Putamen (tissue), 1 donor: ENCODE measurements around the gene OS9.
A peak's percentile ranks its signal among the peaks of the same experiment; 100 is the strongest.

Experiments used
- DNase-seq: peaks from one replicate; pipeline ENCODE4 v3.0.0-alpha.2; 2016; ENCODE audit warnings: low spot score

The OS9 gene

DNA sequence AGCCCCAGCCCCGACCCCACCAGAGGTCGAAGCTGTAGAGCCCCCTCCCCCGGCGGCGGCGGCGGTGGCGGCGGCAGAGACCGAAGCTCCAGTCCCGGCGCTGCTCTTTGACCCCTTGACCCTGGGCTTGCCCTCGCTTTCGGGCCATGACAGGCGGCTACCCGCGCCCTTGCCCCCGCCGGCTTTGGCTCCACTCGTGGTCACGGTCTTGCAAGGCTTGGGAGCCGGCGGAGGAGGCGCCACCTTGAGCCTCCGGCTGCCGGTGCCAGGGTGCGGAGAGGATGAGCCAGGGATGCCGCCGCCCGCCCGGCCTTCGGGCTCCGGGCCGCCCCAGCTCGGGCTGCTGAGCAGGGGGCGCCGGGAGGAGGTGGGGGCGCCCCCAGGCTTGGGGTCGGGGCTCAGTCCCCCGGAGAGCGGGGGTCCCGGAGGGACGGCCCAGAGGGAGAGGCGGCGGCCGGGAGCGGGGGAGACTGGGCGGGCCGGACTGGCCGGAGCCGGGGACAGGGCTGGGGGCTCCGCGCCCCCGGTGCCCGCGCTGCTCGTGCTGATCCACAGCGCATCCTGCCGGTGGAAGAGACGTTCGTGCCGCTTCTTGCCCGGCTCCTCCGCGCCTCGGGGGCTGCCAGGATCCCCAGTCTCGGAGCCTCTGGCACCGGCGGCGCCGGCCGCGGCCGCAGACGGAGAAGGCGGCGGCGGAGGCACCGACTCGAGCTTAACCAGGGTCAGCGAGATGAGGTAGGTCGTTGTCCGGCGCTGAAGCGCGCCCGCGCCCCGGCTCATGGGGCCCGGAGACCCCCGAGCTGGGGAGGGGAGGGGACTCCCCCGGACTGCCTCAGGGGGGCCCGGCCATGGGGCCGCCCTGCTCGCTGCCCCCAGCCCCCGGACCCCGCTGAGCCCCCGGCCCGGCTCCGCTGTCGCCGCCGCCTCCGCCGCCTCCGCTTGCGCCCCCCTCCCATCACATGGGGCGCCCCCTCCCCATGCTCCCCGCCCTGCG, 43.8 kb downstream of the OS9 start:
- no peak for DNase-seq

DNA sequence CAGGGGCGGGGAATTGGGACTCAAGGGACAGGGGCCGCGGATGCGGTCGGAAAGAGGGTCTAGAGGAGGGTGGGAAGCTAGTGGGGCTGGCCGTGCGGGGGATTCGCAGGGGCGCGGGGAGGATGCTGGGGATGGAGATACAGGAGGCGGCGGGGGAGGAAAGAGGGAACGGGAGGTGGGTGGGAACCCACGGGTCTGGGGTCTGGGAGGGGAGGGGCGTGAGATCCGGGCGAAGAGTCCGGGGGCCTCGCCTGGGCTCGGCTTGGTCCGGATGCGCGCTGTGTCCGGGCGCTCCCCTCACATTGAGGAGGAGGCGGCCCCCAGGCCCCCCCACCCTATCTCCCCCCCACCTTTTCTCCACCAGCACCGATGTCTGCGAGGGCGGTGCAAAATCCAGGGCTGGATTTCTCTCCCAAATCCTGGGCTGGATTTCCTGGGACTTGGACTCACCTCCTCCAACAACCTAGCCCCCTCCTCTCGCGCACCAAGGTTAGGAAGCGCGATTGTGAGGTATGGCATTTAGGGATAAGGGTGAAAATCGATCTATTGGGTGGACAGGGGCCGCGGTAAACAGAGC, 44.8 kb downstream of the OS9 start, which contains the start of gene AGAP2:
Gene AGAP2 (minus strand): TSS at position 82 of the 577 bp plus-strand sequence. CDS start 496 bp downstream, outside the sequence.
- DNase-seq, result peak; percentile 60

DNA sequence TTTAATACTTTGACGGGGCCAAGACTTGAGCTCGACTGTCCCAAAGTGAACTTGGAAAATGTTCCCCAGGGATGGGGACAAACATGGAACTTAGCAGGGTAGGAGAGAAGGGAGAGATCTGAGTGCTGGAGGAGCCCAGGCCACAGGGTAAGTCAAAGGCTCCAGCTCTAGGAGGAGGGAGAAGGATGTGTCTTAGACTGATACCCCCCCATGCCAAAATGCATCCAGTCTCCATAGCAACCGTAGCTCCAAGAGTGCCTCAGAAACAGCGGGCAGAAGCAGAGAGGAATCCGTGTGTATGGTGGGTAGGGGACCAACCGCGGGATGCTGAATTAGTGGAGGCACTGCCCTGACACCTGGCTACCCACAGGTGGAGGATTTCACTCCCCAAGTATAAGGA, 45.5 kb downstream of the OS9 start:
- no peak for DNase-seq

DNA sequence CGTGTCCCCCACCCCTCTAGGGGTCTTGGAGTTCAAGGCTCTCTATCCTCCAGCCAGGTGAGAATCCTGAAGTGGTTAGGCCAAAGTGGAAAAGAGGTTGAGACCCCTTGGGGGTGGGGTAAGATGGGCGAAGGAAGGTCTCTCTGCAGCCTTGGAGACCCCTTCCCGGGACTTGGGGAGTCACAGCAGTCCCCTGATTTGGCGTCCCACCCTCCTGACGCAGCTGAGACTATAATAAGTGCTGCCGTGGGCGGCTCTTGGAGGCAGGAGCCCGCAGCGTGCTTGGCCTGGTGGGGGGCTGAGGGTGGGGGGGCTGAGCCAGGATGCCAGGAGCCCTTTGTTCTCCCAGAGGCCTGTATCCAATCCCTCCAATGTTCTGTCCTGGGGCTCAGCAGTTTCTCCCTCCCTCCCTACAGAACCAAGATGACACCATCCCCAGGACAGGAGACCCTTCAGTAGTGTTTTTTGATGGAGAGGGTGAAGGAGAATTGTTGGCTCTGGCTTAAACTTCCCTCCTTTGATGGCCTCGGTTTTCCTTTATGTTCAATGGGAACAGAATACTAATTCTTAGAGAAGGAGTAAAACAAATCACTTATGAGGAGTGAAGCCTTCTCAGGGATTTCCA, 46.1 kb downstream of the OS9 start:
- no peak for DNase-seq

DNA sequence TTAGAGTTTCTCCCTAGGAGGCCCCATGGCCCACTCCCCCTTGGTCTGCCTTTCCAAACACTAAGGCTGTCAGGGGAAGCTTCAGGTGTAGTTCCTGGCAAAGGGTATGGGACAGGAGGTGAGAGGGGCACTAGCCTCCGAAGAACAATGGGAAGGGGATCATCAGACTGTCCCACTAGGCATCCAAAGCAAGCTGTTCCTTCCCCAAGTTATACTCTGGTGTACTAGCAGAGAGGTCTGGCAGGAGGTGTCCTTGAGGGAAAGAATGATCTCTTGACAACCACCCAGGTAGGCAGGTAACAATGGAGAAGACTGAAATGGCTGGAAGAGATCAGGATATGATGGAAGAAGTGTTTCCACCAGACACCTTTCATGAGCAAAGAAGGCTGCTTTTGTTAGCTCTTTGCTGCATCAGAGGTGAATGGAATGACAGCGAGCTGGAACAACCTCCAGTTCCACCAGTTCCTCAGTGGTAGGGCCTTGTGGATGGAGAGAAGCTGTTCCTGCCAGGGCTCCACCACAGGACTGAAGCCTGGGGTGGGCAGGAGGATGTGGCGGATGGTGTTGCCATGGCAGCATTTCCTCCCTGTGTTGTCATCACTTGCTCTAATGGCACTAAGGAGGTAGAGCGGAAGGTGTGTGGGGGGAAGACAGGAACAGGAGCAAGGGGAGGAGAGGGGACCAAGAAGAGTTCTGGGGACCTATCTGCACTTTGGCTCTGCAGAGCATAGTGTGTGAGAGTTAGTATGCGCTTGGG, 46.9 kb downstream of the OS9 start:
- DNase-seq, result peak; percentile 64

DNA sequence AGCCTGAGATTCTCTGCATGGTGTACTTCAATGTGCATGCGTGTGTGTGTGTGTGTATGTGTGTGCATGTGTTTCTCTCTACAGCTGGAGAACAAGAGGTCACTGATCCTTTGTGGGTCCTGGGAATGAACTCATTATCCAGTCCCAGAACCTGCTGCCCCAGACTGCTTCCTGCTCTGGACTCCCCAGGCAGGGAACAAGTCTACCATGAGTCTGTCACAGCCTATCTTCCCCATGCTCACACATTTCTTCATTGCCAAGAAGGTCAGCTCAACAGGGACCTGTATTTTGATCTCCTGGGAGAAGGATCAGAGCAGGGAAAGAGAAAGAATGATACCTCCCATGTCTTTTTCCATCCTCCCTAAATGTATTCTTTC, 47.5 kb downstream of the OS9 start:
- DNase-seq, result no peak

DNA sequence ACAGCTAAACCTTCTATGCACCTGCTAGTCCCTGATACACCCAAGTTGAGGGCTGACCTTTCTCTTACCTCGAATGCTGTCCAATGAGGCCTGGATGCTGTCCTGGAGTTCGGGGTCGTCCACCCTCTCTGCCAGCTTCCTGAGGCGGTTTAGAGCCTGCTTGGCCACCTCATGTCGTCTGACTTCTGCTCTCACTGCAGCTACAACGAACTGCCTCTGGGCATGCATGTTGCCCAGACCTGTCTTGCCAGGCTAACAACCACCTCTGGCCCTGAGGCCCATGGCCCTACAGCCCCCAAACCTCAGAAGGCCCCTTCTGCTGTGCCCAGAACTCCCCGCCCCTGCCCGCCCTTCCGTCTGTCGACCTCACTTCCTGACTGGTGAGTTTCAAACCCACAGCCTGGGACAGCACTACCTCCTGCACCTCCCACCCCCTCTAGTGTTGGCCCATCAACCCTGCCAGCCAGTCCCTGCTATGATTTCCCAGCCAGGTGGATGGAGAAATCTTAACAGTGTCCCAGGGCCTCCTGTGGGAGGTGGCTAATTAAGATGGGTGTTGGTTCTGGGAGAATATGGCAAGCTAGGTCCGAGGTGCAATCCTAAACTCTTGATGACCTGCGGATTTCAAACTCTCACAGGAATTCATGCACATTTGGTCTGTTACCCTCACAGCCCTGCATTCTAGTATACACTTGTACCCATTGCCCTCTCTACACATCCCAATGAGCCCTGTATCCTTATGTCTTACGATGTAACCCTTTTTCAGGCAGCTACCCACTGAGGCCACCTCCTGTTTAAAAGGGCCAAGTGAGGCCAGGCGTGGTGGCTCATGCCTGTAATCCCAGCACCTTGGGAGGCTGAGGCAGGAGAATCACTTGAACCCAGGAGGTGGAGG, 48.2 kb downstream of the OS9 start:
- no peak for DNase-seq

DNA sequence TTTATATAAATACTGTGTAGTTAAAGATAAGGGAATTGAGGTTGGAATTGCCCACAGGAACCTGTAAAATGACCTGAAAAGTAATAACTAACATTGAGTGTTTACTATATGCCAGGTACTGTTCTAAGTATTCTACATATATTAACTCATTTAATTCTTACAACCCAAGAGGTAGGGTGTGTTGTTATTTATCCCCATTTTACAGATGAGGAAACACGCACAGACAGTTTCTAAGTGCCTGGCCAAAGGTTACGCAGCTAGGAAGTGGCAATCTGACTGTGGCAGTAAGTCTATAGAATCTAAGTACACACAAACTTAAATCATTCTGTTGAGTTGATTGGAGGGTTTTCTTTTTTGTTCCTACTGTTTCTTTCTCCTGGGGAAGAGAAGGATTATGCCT, 49.8 kb downstream of the OS9 start:
- no peak for DNase-seq

DNA sequence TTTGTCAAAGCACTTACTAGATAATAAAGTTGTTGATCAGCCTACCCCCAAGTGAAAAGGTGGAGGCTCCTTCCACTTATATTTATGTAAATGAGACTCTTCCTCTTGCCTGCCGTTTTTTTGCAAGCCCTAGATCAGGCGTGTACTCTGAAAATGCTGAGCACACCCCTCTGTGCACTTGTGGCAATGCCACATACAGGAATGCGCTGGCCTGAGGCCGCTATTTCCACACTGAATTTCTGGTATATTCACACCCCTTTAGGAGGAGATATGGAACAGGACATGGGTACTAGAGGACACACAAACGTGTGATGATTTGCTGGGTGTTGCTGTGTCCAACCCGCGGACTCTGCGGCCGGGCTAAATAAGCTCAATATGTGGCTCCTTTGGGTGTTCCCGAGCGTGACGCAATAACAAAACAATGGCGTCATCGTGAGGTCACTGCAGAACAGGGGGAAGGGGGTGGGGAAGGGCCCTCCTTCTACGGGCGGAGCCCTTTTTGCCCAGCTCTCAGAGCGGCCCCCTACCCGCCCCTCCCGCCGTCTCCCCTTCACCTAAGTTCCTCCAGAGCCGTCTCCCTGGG, 50.4 kb downstream of the OS9 start:
- DNase-seq, result no peak

DNA sequence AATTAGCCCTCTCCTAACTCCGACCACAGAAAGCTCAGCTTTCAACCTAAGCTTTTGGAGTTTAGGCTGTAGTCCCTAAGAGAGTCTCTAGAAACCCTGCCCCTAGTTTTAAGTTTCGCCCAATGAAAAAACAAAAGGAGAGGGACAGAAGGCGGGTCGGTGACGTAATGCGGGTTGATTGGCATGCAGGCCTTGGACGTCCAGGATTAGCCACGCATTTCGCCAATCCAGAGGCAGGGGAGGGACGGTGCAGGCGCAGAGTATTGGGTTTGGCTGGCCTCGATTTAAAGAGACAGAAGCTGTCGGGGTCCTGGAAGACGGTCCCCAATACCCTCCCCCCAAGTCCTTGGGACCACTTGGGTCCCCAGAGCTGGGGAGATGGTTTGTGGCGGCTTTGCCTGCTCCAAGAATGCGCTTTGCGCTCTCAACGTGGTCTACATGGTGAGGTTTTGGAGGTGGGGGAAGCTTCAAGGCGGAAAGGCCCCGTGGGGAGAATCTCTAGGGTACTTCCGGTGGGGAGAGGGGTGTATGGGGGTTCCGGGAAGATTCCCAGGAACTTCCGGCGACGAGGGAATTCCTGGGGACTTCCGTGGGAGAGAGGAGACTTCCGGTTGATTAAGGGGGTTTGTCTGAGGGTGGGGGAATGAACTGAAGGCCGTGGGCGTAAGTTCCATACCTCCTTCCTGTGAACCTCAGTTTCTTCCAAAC, 51.0 kb downstream of the OS9 start, which contains the start of gene TSPAN31:
Gene TSPAN31 (plus strand): TSS at position 263 of the 708 bp plus-strand sequence. CDS start 116 bp downstream, at position 379.
- peak; percentile 98 for DNase-seq

DNA sequence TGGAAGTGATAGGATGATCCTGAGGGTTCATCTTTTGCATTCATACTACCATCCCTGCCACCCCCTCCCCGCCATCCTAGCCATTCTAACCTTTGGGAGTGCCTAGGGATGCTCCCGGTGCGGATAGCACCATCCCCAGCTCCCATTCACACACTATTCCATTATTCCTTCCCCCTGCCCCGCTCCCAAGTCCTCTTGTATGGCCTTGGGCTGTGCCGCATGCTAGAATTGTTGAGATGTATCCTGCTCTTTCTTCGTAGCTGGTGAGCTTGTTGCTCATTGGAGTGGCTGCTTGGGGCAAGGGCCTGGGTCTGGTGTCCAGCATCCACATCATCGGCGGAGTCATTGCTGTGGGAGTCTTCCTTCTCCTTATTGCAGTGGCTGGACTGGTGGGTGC, 51.6 kb downstream of the OS9 start:
- DNase-seq, result no peak

DNA sequence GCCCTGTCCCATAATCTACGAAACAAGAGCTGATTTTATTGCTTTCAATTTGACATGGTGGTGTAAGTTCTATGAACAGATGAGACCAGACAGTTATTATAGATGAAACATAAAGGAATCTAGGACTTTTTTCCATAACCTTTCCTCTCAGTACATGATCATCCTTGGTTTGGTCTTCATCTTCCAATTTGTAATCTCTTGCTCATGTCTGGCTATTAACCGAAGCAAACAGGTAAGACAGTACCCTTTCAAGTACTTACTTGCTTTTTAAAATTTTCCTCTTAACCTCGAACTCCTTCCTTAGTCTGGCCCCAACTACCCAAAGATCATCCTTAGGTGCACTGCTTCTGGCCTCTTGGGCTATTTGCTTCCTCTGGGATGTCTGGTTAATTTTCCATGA, 52.1 kb downstream of the OS9 start:
- DNase-seq, result no peak

DNA sequence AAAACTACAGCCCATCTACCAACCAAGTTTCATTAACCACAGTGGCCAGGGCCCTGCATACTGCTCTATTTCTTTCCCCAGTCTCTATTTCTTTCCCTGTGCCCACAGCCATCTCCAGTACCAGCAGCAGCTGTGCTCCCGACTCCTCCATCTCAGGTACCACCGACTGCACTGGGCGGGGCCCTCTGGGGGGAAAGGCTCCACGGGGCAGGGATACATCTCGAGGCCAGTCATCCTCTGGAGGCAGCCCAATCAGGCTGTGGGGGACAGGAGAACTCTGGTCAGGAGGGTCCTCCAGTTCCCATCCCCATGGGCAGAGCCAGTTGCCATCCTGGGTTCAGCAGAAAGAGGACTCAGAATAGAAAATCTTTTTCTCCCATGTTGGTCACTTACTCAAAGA, 55.1 kb downstream of the OS9 start:
- no peak for DNase-seq

DNA sequence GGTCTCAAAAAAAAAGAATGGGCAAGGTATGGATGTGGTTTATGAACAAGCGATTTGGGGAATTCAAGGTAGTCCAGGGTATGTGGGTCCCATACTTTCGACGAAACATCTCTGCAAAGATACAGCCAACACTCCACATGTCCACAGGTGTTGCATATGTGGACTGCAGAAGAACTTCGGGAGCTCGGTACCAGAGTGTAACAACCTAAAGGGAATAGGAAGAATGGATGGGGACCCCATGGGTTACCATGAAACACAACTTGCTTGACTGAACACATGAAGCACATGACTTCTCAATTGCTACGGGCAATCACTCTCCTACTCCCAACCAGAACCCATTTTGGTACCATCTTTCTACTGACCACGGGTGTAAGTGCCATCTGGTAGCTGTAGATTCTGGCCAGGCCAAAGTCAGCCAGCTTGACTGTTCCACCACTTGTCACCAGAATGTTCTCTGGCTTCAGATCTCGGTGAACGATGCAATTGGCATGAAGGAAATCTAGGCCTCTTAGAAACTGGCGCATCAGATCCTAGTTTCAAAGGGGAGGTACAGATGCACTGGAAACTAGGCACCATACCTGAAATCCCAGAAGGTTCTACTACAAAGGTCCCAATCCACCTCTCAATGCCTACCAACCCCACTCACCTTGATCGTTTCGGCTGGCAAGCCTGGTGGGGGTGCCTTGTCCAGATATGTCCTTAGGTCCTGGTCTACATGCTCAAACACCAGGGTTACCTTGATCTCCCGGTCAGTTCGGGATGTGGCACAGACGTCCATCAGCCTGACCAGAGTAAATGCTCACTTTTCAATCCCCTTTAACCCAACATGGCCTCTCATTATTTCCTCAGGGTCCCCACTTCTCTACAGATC, 56.9 kb downstream of the OS9 start:
- no peak for DNase-seq

DNA sequence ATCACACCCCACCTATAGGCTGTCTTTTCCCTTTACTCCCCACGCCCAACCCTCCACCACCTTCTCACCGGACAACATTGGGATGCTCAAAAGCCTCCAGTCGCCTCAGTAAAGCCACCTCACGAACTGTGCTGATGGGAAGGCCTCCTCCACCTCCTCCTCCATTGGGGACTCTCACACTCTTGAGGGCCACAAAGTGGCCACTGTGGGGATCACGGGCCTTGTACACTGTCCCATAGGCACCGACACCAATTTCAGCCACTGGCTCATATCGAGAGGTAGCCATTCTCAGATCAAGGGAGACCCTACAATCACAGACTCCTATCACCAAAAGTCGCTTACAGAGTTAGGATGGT, 57.5 kb downstream of the OS9 start:
- no peak for DNase-seq

DNA sequence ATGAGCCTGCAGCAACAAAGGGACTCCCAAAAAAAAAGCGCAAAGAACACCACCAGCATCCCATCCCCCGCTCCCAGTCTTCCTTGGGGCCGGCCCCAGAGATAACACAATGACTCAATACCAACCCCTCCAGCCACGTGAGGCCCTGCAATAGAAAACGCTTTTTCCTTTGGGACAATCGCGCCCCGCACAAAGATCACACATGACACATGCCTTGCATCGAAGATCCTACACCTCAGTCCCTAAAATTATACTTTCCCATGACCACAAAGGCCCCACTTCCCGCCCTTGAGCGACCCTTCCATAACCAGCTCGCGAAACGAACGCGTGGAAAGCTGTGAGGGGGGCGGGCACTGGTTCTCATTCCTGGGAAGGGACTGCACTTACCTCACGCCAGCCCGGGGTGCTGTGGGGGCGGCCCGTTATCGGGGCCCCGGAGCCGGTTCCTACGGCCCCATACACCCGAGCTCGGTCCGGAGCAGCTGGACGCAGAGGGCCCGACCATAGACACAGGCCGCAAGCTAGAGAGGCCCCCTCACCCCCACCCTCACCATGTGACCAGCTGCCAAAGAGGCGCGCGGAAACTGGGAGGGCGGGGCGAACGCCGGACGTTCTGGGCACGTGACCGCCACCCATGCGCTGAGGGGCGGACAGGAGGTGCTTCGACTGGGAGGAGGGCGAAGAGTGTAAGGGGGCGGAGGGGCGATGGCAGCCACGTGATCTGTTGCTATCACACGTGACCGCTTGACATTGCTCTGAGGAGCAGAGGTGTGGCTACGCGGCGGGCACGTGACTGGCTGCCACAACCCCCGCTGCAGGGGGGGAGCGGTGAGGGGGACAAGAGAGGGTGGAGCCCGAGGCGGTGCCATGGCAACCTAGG, 58.1 kb downstream of the OS9 start, which contains the start of gene CDK4:
Gene CDK4 (minus strand): TSS at position 523 of the 880 bp plus-strand sequence. CDS start 593 bp downstream, outside the sequence.
- DNase-seq, result peak; percentile 100

DNA sequence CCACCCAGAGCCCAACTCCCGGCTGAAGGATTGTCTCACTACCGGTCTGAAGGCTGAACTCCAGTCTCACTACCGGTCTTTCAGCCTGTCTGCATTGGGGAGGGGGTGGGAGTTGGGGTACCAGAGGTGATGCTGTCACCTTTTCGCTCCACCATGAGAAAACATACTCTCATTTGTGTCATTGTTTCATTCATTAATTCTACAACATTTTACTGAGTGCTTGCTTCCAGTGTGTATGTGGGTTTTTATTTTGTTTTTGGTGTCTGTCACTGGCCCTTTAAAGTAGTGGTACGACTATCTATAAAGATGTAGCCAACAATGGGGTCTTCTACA, 58.7 kb downstream of the OS9 start:
- no peak for DNase-seq

DNA sequence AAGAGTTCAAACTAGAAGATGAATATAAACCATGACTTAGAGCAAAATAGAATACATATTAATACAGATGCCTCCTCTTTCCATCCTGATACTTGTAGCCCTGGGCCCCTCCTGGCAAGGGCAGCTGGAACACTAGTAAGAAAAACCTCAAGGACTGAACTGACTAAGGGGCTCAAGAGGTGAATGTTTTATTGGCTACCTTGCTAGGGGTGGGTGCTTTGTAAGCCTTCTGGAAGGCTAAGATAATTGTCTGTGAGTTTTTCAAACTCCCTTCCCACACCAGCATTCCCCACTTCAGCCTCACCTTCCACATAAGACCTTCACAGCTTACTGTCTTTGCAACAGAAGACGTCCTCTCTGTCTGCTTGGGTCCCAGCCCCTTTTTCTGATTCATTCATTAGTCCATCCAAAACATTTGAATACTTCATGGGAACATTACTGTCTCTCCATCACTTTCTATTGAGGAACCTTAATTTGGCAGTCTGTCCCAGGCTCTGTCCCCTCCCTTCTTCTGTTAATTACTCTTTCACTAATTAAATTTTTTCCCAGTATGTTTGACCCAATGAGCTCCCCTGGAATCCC, 59.9 kb downstream of the OS9 start:
- no peak for DNase-seq
